HEK293 (cell line): ENCODE measurements around the gene METTL21A.

Experiments
- CTCF ChIA-PET: fragments of 350-600 bp; formaldehyde crosslinking; extraction: SDS; loops from one replicate; lab custom pipeline; 2021; ENCODE audit warnings: antibody characterized with exemption; lab: Yijun Ruan, JAX
- POLR2A ChIA-PET: fragments of 300-600 bp; formaldehyde crosslinking; extraction: SDS; loops from one replicate; lab custom pipeline; 2020; ENCODE audit warnings: antibody characterized with exemption, inconsistent platforms; lab: Yijun Ruan, JAX
- H3K27ac ChIP-seq: fragments of 200-500 bp; sonication (Bioruptor generic); 2 replicates; pipeline ENCODE4 v1.5.1; 2014; ENCODE audit warnings: low read depth, low read length, control low read depth, inconsistent platforms; ENCODE audit errors: extremely low read depth
- H3K36me3 ChIP-seq, 2 experiments: fragments of 200-500 bp in 1 of 2; sonication (Bioruptor generic) in 1 of 2; 1 replicate in 1 of 2; 2 replicates in 1 of 2; pipeline ENCODE4 v1.5.1; 2014 to 2017; ENCODE audit warnings: inconsistent platforms in 2 of 2, low read length in 2 of 2; ENCODE audit not compliant: control insufficient read depth in 2 of 2, insufficient read depth in 1 of 2
- H3K4me1 ChIP-seq: fragments of 200-500 bp; sonication (Bioruptor generic); 2 replicates; pipeline ENCODE4 v1.5.1; 2014; ENCODE audit warnings: mild to moderate bottlenecking, low read length, inconsistent platforms; ENCODE audit not compliant: control insufficient read depth, insufficient read depth
- H3K4me3 ChIP-seq: 2 replicates; pipeline ENCODE4 v1.5.1; 2011; ENCODE audit warnings: low read depth, mild to moderate bottlenecking, control low read depth, low read length, moderate library complexity
- H3K9me3 ChIP-seq: fragments of 200-500 bp; sonication (Bioruptor generic); 2 replicates; pipeline ENCODE4 v1.5.1; 2014; ENCODE audit warnings: low read depth, low read length, inconsistent platforms; ENCODE audit not compliant: control insufficient read depth, insufficient read depth
- KLF10 ChIP-seq: fragments of 450-650 bp; IDR thresholded peaks from 2 replicates; pipeline ENCODE4 v1.5.1; 2018; ENCODE audit warnings: missing biosample characterization, mild to moderate bottlenecking, missing genetic modification characterization
- RBAK ChIP-seq: fragments of 450-650 bp; formaldehyde crosslinking; IDR thresholded peaks from 2 replicates; pipeline ENCODE4 v1.5.1; 2016; ENCODE audit warnings: missing biosample characterization, missing genetic modification characterization
- SETDB1 ChIP-seq: IDR thresholded peaks from one replicate; pipeline ENCODE4 v1.6.1; 2017; ENCODE audit warnings: mild to moderate bottlenecking, low read length, moderate library complexity, mixed read lengths; ENCODE audit not compliant: insufficient read length
- SP3 ChIP-seq: fragments of 450-650 bp; formaldehyde crosslinking; IDR thresholded peaks from 2 replicates; pipeline ENCODE4 v1.5.1; 2016; ENCODE audit warnings: missing biosample characterization, missing genetic modification characterization
- ZEB2 ChIP-seq: fragments of 450-650 bp; formaldehyde crosslinking; IDR thresholded peaks from 2 replicates; pipeline ENCODE4 v1.5.1; 2016; ENCODE audit warnings: missing biosample characterization, missing genetic modification characterization
- ZFP37 ChIP-seq: fragments of 450-650 bp; formaldehyde crosslinking; IDR thresholded peaks from 2 replicates; pipeline ENCODE4 v1.5.1; 2016; ENCODE audit warnings: missing biosample characterization, missing genetic modification characterization
- ZNF174 ChIP-seq: fragments of 450-650 bp; formaldehyde crosslinking; IDR thresholded peaks from 2 replicates; pipeline ENCODE4 v1.5.0; 2017; ENCODE audit warnings: missing biosample characterization, mild to moderate bottlenecking, missing genetic modification characterization
- ZNF2 ChIP-seq: fragments of 450-650 bp; formaldehyde crosslinking; IDR thresholded peaks from 2 replicates; pipeline ENCODE4 v1.5.1; 2016; ENCODE audit warnings: missing biosample characterization, missing genetic modification characterization
- ZNF341 ChIP-seq: fragments of 450-650 bp; formaldehyde crosslinking; IDR thresholded peaks from 2 replicates; pipeline ENCODE4; 2016; ENCODE audit warnings: low read depth, missing biosample characterization, missing genetic modification characterization
- ZNF37A ChIP-seq: fragments of 450-650 bp; IDR thresholded peaks from 2 replicates; pipeline ENCODE4 v1.5.1; 2018; ENCODE audit warnings: missing biosample characterization, missing genetic modification characterization
- ZNF571 ChIP-seq: fragments of 450-650 bp; formaldehyde crosslinking; IDR thresholded peaks from 2 replicates; pipeline ENCODE4 v1.5.0; 2017; ENCODE audit warnings: missing biosample characterization, missing genetic modification characterization
- ZNF629 ChIP-seq: fragments of 450-650 bp; formaldehyde crosslinking; IDR thresholded peaks from 2 replicates; pipeline ENCODE4 v1.5.1; 2017; ENCODE audit warnings: missing biosample characterization, missing genetic modification characterization
- ZNF747 ChIP-seq: fragments of 450-650 bp; formaldehyde crosslinking; IDR thresholded peaks from 2 replicates; pipeline ENCODE4 v1.5.1; 2016; ENCODE audit warnings: missing biosample characterization, missing genetic modification characterization
- ZNF76 ChIP-seq: fragments of 450-650 bp; formaldehyde crosslinking; IDR thresholded peaks from 2 replicates; pipeline ENCODE4; 2016; ENCODE audit warnings: low read depth, missing biosample characterization, missing genetic modification characterization, borderline replicate concordance
- TF ChIP-seq, protein P1 (sequence below): fragments of 450-650 bp; formaldehyde crosslinking; IDR thresholded peaks from 2 replicates; pipeline ENCODE4 v1.5.1; 2016; ENCODE audit warnings: missing biosample characterization, missing genetic modification characterization
- TF ChIP-seq, protein P2 (sequence below): fragments of 450-650 bp; formaldehyde crosslinking; IDR thresholded peaks from 2 replicates; pipeline ENCODE4 v1.5.1; 2016; ENCODE audit warnings: missing biosample characterization, missing genetic modification characterization
- TF ChIP-seq, protein P3 (sequence below): fragments of 450-650 bp; formaldehyde crosslinking; IDR thresholded peaks from 2 replicates; pipeline ENCODE4 v1.5.1; 2016; ENCODE audit warnings: missing biosample characterization, missing genetic modification characterization, borderline replicate concordance
- TF ChIP-seq, protein P4 (sequence below): fragments of 450-650 bp; formaldehyde crosslinking; optimal IDR thresholded peaks from 2 replicates; pipeline ENCODE3; 2016; ENCODE audit warnings: missing biosample characterization, mild to moderate bottlenecking, missing genetic modification characterization

The METTL21A gene

GRCh38 chr2:207601774-207602173 is 23.4 kb downstream of the METTL21A start:
- POLR2A ChIA-PET = interaction anchor here (0.6 kb wide), 1 partner anchor 57 kb away, joined by 3 read pairs; no protein-coding TSS in a partner anchor
- no peaks in the 10 kb centered on the region for H3K9me3 ChIP-seq
- CTCF ChIA-PET = interaction anchor here (1.0 kb wide), 1 partner anchor 91 kb away, joined by 5 read pairs; no protein-coding TSS in a partner anchor
- no peak overlapping the region for H3K27ac ChIP-seq
- TF ChIP-seq ZNF37A (no peak), SETDB1 (no peak), ZEB2 (no peak), ZNF341 (tag by site-specific recombination) (no peak), SP3 (tag by site-specific recombination) (no peak), RBAK (tag by site-specific recombination) (no peak), ZNF2 (tag by site-specific recombination) (no peak), ZNF174 (no peak), ZNF571 (tag by site-specific recombination) (no peak), KLF10 (tag by site-specific recombination) (no peak), ZFP37 (tag by site-specific recombination) (no peak), ZNF76 (tag by site-specific recombination) (no peak), ZNF629 (tag by site-specific recombination) (no peak)
- TF ChIP-seq, protein P1, sequence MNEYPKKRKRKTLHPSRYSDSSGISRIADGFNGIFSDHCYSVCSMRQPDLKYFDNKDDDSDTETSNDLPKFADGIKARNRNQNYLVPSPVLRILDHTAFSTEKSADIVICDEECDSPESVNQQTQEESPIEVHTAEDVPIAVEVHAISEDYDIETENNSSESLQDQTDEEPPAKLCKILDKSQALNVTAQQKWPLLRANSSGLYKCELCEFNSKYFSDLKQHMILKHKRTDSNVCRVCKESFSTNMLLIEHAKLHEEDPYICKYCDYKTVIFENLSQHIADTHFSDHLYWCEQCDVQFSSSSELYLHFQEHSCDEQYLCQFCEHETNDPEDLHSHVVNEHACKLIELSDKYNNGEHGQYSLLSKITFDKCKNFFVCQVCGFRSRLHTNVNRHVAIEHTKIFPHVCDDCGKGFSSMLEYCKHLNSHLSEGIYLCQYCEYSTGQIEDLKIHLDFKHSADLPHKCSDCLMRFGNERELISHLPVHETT (tag by site-specific recombination) = no peak
- TF ChIP-seq, protein P2, sequence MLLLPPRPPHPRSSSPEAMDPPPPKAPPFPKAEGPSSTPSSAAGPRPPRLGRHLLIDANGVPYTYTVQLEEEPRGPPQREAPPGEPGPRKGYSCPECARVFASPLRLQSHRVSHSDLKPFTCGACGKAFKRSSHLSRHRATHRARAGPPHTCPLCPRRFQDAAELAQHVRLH (tag by site-specific recombination) = no peak
- TF ChIP-seq, protein P3, sequence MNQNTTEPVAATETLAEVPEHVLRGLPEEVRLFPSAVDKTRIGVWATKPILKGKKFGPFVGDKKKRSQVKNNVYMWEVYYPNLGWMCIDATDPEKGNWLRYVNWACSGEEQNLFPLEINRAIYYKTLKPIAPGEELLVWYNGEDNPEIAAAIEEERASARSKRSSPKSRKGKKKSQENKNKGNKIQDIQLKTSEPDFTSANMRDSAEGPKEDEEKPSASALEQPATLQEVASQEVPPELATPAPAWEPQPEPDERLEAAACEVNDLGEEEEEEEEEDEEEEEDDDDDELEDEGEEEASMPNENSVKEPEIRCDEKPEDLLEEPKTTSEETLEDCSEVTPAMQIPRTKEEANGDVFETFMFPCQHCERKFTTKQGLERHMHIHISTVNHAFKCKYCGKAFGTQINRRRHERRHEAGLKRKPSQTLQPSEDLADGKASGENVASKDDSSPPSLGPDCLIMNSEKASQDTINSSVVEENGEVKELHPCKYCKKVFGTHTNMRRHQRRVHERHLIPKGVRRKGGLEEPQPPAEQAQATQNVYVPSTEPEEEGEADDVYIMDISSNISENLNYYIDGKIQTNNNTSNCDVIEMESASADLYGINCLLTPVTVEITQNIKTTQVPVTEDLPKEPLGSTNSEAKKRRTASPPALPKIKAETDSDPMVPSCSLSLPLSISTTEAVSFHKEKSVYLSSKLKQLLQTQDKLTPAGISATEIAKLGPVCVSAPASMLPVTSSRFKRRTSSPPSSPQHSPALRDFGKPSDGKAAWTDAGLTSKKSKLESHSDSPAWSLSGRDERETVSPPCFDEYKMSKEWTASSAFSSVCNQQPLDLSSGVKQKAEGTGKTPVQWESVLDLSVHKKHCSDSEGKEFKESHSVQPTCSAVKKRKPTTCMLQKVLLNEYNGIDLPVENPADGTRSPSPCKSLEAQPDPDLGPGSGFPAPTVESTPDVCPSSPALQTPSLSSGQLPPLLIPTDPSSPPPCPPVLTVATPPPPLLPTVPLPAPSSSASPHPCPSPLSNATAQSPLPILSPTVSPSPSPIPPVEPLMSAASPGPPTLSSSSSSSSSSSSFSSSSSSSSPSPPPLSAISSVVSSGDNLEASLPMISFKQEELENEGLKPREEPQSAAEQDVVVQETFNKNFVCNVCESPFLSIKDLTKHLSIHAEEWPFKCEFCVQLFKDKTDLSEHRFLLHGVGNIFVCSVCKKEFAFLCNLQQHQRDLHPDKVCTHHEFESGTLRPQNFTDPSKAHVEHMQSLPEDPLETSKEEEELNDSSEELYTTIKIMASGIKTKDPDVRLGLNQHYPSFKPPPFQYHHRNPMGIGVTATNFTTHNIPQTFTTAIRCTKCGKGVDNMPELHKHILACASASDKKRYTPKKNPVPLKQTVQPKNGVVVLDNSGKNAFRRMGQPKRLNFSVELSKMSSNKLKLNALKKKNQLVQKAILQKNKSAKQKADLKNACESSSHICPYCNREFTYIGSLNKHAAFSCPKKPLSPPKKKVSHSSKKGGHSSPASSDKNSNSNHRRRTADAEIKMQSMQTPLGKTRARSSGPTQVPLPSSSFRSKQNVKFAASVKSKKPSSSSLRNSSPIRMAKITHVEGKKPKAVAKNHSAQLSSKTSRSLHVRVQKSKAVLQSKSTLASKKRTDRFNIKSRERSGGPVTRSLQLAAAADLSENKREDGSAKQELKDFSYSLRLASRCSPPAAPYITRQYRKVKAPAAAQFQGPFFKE (tag by site-specific recombination) = no peak
- TF ChIP-seq, protein P4, sequence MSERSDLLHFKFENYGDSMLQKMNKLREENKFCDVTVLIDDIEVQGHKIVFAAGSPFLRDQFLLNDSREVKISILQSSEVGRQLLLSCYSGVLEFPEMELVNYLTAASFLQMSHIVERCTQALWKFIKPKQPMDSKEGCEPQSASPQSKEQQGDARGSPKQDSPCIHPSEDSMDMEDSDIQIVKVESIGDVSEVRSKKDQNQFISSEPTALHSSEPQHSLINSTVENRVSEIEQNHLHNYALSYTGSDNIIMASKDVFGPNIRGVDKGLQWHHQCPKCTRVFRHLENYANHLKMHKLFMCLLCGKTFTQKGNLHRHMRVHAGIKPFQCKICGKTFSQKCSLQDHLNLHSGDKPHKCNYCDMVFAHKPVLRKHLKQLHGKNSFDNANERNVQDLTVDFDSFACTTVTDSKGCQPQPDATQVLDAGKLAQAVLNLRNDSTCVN = no peak
- H3K4me1 ChIP-seq = no peaks in the 10 kb centered on the region
- H3K4me3 ChIP-seq = no peak overlapping the region
- H3K36me3 ChIP-seq = peaks cover 0 to 20% of the 10 kb centered on the region in 2 experiments; a peak in 2 of 3 replicates

GRCh38 chr2:207600231-207600630 is 25.0 kb downstream of the METTL21A start:
- H3K36me3 ChIP-seq = peaks cover 13 to 21% of the 10 kb centered on the region in 2 experiments

More at GRCh38 chr2:207600231-207600630, 25.0 kb downstream of the METTL21A start:
- no peak overlapping the region for H3K4me3 ChIP-seq
- no peak overlapping the region for H3K27ac ChIP-seq
- POLR2A ChIA-PET = no interaction called here
- H3K4me1 ChIP-seq = no peaks in the 10 kb centered on the region
- no peaks in the 10 kb centered on the region for H3K9me3 ChIP-seq
- no peak for TF ChIP-seq ZNF747 (tag by site-specific recombination)
- CTCF ChIA-PET = interaction anchor here (0.7 to 1.5 kb wide), 2 partner anchors 25 to 26 kb away, joined by 3 read pairs; partner anchors contain the start of gene METTL21A
